ENCODE results near the gene CUBN. TPM values are rescaled to one million over a fixed set of nuclear protein-coding genes. Genes with fewer than 3 reads are reported as not detected.

The CUBN gene
- total and polyA plus RNA-seq, 4 donors = 5.1 to 10.6 (median 6.4) TPM

DNA sequence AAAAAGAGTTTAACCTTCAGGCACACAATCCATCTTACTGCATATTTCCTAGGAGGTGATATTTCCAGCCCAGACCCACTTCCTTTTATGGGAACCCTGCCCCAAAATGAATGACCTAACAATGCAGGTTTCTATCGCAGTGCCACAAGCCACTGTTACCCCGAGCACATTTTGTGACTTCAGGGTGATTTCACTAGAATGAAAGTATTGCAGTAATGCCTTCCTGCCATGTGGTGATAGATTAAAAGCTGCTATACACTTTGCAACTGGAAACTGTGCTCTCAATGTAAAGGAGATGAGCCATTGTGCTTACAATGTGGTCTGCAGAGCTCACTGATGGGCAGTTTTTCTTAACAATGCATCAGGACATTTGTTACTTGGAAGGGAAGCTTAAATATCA lies 221.9 kb downstream of the CUBN start:
- no peaks in the 10 kb centered on the region for H3K36me3 ChIP-seq (ENCODE audit: control insufficient read depth, insufficient read depth, low read length)
- no peaks in the 10 kb centered on the region for H3K4me1 ChIP-seq (ENCODE audit: control insufficient read depth, insufficient read depth, low read length)
- H3K4me3 ChIP-seq (ENCODE audit: low read depth, low read length) = no peak overlapping the region
- DNase-seq (ENCODE audit: low read depth in 4 of 6, low spot score in 6 of 6) = peak in 1 of 6 donors; percentile 52
- no peak overlapping the region for H3K27ac ChIP-seq (ENCODE audit: low read depth, low read length)
- no peaks in the 10 kb centered on the region for H3K9me3 ChIP-seq (ENCODE audit: control insufficient read depth, insufficient read depth, low read length)
- 20% methylated on average over 1 of the region's 2 CpGs for WGBS (ENCODE audit: insufficient coverage)
- no peaks in the 10 kb centered on the region for H3K27me3 ChIP-seq (ENCODE audit: control insufficient read depth, insufficient read depth, low read length)

DNA sequence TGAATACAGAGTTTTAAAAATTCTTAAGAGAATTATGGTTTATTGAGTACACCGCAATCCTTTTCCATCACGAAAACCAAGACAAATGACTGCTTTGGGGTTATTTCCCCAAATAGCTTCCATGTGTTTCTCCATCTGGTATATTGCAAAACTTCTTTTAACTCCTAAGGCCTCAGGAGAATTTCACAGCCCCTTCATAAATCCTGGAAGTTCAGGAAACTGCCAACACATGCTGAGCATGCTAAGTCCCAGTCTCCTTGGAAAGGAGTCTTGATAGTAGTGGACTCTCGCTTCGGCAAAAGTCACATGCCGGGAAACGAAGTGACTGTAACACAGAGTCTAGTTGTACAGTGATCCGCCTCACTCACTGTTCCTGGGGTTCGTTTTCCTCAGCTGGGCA lies 224.3 kb downstream of the CUBN start:
- H3K27ac ChIP-seq (ENCODE audit: low read depth, low read length) = no peak overlapping the region

GRCh38 chr10:16904639-16905061 lies 225.0 kb downstream of the CUBN start:
- 93% methylated on average over 3 of the region's 4 CpGs for WGBS (ENCODE audit: insufficient coverage)
- Histone ChIP-seq H3K4me3 (ENCODE audit: low read depth, low read length) (no peak overlapping the region), H3K27ac (ENCODE audit: low read depth, low read length) (no peak overlapping the region), H3K4me1 (ENCODE audit: control insufficient read depth, insufficient read depth, low read length) (no peaks in the 10 kb centered on the region), H3K36me3 (ENCODE audit: control insufficient read depth, insufficient read depth, low read length) (no peaks in the 10 kb centered on the region), H3K27me3 (ENCODE audit: control insufficient read depth, insufficient read depth, low read length) (no peaks in the 10 kb centered on the region), H3K9me3 (ENCODE audit: control insufficient read depth, insufficient read depth, low read length) (no peaks in the 10 kb centered on the region)
- DNase-seq (ENCODE audit: low read depth in 4 of 6, low spot score in 6 of 6) = no peak

More for the DNA sequence above, 224.3 kb downstream of the CUBN start:
- Histone ChIP-seq H3K9me3 (ENCODE audit: control insufficient read depth, insufficient read depth, low read length) (no peaks in the 10 kb centered on the region), H3K36me3 (ENCODE audit: control insufficient read depth, insufficient read depth, low read length) (no peaks in the 10 kb centered on the region), H3K27me3 (ENCODE audit: control insufficient read depth, insufficient read depth, low read length) (no peaks in the 10 kb centered on the region), H3K4me3 (ENCODE audit: low read depth, low read length) (no peak overlapping the region), H3K4me1 (ENCODE audit: control insufficient read depth, insufficient read depth, low read length) (no peaks in the 10 kb centered on the region)
- 87% methylated on average over 6 of the region's 8 CpGs for WGBS (ENCODE audit: insufficient coverage)
- DNase-seq (ENCODE audit: low read depth in 4 of 6, low spot score in 6 of 6) = no peak

GRCh38 chr10:16904049-16904448 lies 225.6 kb downstream of the CUBN start:
- Histone ChIP-seq H3K4me1 (ENCODE audit: control insufficient read depth, insufficient read depth, low read length) (no peaks in the 10 kb centered on the region), H3K9me3 (ENCODE audit: control insufficient read depth, insufficient read depth, low read length) (no peaks in the 10 kb centered on the region), H3K36me3 (ENCODE audit: control insufficient read depth, insufficient read depth, low read length) (no peaks in the 10 kb centered on the region), H3K4me3 (ENCODE audit: low read depth, low read length) (no peak overlapping the region), H3K27ac (ENCODE audit: low read depth, low read length) (no peak overlapping the region), H3K27me3 (ENCODE audit: control insufficient read depth, insufficient read depth, low read length) (no peaks in the 10 kb centered on the region)
- no peak for DNase-seq (ENCODE audit: low read depth in 4 of 6, low spot score in 6 of 6)

DNA sequence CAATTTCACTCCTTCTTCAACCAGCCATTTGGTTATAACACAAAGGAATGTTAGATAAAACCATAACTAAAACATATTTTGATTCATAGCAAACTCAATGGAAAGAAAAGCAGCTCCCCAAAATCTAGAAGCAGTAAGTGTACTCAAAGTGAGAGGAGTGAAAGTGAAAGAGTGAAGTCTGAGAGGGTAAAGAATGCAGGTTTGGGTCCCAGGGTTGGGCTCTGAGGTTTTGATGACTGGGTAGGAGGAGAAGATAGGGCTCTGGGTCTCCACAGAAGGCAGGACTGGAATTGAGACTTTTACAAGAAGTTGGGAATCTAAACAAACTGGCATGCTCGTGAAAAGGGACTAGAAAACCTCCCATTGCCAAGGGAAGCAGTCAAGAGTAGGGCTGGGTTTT lies 227.0 kb downstream of the CUBN start:
- Histone ChIP-seq H3K36me3 (ENCODE audit: control insufficient read depth, insufficient read depth, low read length) (no peaks in the 10 kb centered on the region), H3K27ac (ENCODE audit: low read depth, low read length) (no peak overlapping the region), H3K27me3 (ENCODE audit: control insufficient read depth, insufficient read depth, low read length) (no peaks in the 10 kb centered on the region), H3K4me1 (ENCODE audit: control insufficient read depth, insufficient read depth, low read length) (no peaks in the 10 kb centered on the region), H3K4me3 (ENCODE audit: low read depth, low read length) (no peak overlapping the region), H3K9me3 (ENCODE audit: control insufficient read depth, insufficient read depth, low read length) (no peaks in the 10 kb centered on the region)
- no peak for DNase-seq (ENCODE audit: low read depth in 4 of 6, low spot score in 6 of 6)
- WGBS (ENCODE audit: insufficient coverage) = no CpG with 5 or more reads among the region's 1 CpG

GRCh38 chr10:16901106-16901505 lies 228.5 kb downstream of the CUBN start:
- no CpG with 5 or more reads among the region's 2 CpGs for WGBS (ENCODE audit: insufficient coverage)
- H3K36me3 ChIP-seq (ENCODE audit: control insufficient read depth, insufficient read depth, low read length) = no peaks in the 10 kb centered on the region
- no peak for DNase-seq (ENCODE audit: low read depth in 4 of 6, low spot score in 6 of 6)

GRCh38 chr10:16896993-16897392 lies 232.6 kb downstream of the CUBN start:
- no peaks in the 10 kb centered on the region for H3K27me3 ChIP-seq (ENCODE audit: control insufficient read depth, insufficient read depth, low read length)
- no peak for DNase-seq (ENCODE audit: low read depth in 4 of 6, low spot score in 6 of 6)
- H3K27ac ChIP-seq (ENCODE audit: low read depth, low read length) = no peak overlapping the region
- no CpG with 5 or more reads among the region's 3 CpGs for WGBS (ENCODE audit: insufficient coverage)
- H3K4me1 ChIP-seq (ENCODE audit: control insufficient read depth, insufficient read depth, low read length) = no peaks in the 10 kb centered on the region
- no peak overlapping the region for H3K4me3 ChIP-seq (ENCODE audit: low read depth, low read length)
- no peaks in the 10 kb centered on the region for H3K9me3 ChIP-seq (ENCODE audit: control insufficient read depth, insufficient read depth, low read length)
- H3K36me3 ChIP-seq (ENCODE audit: control insufficient read depth, insufficient read depth, low read length) = no peaks in the 10 kb centered on the region

More at GRCh38 chr10:16901106-16901505, 228.5 kb downstream of the CUBN start:
- Histone ChIP-seq H3K4me1 (ENCODE audit: control insufficient read depth, insufficient read depth, low read length) (no peaks in the 10 kb centered on the region), H3K4me3 (ENCODE audit: low read depth, low read length) (no peak overlapping the region), H3K27me3 (ENCODE audit: control insufficient read depth, insufficient read depth, low read length) (no peaks in the 10 kb centered on the region), H3K9me3 (ENCODE audit: control insufficient read depth, insufficient read depth, low read length) (no peaks in the 10 kb centered on the region), H3K27ac (ENCODE audit: low read depth, low read length) (no peak overlapping the region)

DNA sequence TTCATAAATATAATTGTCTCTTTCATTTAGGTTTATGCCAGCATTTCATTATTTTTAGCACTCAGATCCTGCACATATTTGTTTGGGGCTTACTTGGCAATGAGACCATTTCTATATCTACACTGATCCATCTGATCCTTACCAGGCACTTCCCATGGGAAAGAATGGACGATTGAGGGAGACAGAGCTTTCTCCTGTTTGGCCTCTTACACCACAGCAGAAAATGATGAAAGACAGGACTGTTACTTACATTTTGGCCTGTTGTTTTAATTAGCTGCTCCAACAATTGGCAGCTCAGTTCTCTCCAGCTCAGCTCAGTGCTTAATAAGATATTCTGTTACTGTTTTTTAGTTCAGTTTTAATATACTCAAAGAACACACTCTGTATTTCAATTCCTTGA lies 234.8 kb downstream of the CUBN start:
- DNase-seq (ENCODE audit: low read depth in 4 of 6, low spot score in 6 of 6) = peak in 1 of 6 donors; percentile 66
- no peaks in the 10 kb centered on the region for H3K27me3 ChIP-seq (ENCODE audit: control insufficient read depth, insufficient read depth, low read length)
- no CpG with 5 or more reads among the region's 1 CpG for WGBS (ENCODE audit: insufficient coverage)

GRCh38 chr10:16893664-16894063 lies 235.9 kb downstream of the CUBN start:
- no peak for DNase-seq (ENCODE audit: low read depth in 4 of 6, low spot score in 6 of 6)
- no peaks in the 10 kb centered on the region for H3K36me3 ChIP-seq (ENCODE audit: control insufficient read depth, insufficient read depth, low read length)
- no CpG with 5 or more reads among the region's 5 CpGs for WGBS (ENCODE audit: insufficient coverage)

More for the DNA sequence above, 234.8 kb downstream of the CUBN start:
- H3K36me3 ChIP-seq (ENCODE audit: control insufficient read depth, insufficient read depth, low read length) = no peaks in the 10 kb centered on the region
- no peak overlapping the region for H3K4me3 ChIP-seq (ENCODE audit: low read depth, low read length)
- no peak overlapping the region for H3K27ac ChIP-seq (ENCODE audit: low read depth, low read length)
- peaks cover 7% of the 10 kb centered on the region for H3K4me1 ChIP-seq (ENCODE audit: control insufficient read depth, insufficient read depth, low read length)
- no peaks in the 10 kb centered on the region for H3K9me3 ChIP-seq (ENCODE audit: control insufficient read depth, insufficient read depth, low read length)

DNA sequence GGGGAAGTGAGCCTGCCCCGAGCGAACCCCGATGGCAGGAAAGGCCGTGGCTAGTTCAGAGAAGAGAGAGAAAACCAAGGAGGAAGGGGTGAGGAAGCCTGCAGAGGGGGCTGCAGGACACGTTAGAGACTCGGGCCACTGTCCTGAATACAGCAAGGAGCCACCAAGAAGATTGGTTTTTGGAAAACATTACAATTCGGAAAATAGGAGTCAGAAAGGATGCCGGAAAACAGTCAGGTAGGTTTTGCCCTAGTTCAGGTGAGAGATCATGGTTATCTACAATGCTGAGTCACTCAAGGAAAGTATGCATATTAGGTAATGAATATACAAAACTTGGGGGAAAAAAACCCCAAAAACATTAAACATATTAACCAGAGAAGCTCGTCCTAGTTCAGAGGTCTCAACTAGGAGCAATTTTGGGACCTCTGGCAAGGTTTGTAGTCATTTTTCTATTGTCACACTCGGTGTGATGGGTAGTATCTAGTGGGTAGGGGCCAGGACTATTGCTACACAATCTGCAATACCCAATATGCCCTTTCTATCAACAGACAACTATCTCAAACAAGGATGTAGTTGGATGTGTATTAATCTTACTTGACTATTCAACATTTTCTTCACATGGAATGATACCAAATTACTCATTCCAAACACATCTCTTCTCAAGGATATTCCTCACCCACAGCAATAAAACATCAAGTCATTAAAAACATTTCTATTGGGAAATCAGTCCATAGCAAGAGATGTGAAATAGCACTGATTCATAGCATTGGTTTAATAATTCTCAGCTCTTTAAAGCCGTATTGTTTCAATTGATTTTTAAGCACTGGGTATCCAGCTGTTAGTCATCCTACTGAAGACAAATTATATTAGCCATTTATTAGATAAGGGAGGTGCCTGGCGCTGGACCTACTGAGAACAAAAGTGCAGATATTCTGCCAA lies 238.0 kb downstream of the CUBN start:
- 29% methylated on average over 8 of the region's 12 CpGs for WGBS (ENCODE audit: insufficient coverage)
- H3K27ac ChIP-seq (ENCODE audit: low read depth, low read length) = no peak overlapping the region
- no peaks in the 10 kb centered on the region for H3K27me3 ChIP-seq (ENCODE audit: control insufficient read depth, insufficient read depth, low read length)
- peaks cover 7% of the 10 kb centered on the region for H3K4me1 ChIP-seq (ENCODE audit: control insufficient read depth, insufficient read depth, low read length)
- DNase-seq (ENCODE audit: low read depth in 4 of 6, low spot score in 6 of 6) = peak in 2 of 6 donors; percentile 57 to 81
- no peaks in the 10 kb centered on the region for H3K36me3 ChIP-seq (ENCODE audit: control insufficient read depth, insufficient read depth, low read length)
- no peak overlapping the region for H3K4me3 ChIP-seq (ENCODE audit: low read depth, low read length)
- H3K9me3 ChIP-seq (ENCODE audit: control insufficient read depth, insufficient read depth, low read length) = no peaks in the 10 kb centered on the region

More at GRCh38 chr10:16893664-16894063, 235.9 kb downstream of the CUBN start:
- Histone ChIP-seq H3K9me3 (ENCODE audit: control insufficient read depth, insufficient read depth, low read length) (no peaks in the 10 kb centered on the region), H3K4me1 (ENCODE audit: control insufficient read depth, insufficient read depth, low read length) (peaks cover 7% of the 10 kb centered on the region), H3K27me3 (ENCODE audit: control insufficient read depth, insufficient read depth, low read length) (no peaks in the 10 kb centered on the region), H3K4me3 (ENCODE audit: low read depth, low read length) (no peak overlapping the region), H3K27ac (ENCODE audit: low read depth, low read length) (no peak overlapping the region)
